Measurements from ENCODE around the gene KHDC1L.

GRCh38 chr6:73203098-73203497 is 22.2 kb downstream of the KHDC1L start:
- TF ChIP-seq CEBPB (IDR thresholded peaks at IDR 0.05), result no peak
- TF ChIP-seq, protein P1, sequence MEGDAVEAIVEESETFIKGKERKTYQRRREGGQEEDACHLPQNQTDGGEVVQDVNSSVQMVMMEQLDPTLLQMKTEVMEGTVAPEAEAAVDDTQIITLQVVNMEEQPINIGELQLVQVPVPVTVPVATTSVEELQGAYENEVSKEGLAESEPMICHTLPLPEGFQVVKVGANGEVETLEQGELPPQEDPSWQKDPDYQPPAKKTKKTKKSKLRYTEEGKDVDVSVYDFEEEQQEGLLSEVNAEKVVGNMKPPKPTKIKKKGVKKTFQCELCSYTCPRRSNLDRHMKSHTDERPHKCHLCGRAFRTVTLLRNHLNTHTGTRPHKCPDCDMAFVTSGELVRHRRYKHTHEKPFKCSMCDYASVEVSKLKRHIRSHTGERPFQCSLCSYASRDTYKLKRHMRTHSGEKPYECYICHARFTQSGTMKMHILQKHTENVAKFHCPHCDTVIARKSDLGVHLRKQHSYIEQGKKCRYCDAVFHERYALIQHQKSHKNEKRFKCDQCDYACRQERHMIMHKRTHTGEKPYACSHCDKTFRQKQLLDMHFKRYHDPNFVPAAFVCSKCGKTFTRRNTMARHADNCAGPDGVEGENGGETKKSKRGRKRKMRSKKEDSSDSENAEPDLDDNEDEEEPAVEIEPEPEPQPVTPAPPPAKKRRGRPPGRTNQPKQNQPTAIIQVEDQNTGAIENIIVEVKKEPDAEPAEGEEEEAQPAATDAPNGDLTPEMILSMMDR (IDR thresholded peaks at IDR 0.05), result no peak
- TF ChIP-seq KDM1A (IDR thresholded peaks at IDR 0.05; ENCODE audit: low read depth), result no peak
- TF ChIP-seq POLR2A (IDR thresholded peaks at IDR 0.05; ENCODE audit: low read length), result no peak
- TF ChIP-seq MYC (IDR thresholded peaks at IDR 0.05; ENCODE audit: borderline replicate concordance, low read length), result no peak
- no peak for TF ChIP-seq POLR2AphosphoS2 (conservative IDR thresholded peaks at IDR 0.05; ENCODE audit: low read length)
- TF ChIP-seq, protein P2, sequence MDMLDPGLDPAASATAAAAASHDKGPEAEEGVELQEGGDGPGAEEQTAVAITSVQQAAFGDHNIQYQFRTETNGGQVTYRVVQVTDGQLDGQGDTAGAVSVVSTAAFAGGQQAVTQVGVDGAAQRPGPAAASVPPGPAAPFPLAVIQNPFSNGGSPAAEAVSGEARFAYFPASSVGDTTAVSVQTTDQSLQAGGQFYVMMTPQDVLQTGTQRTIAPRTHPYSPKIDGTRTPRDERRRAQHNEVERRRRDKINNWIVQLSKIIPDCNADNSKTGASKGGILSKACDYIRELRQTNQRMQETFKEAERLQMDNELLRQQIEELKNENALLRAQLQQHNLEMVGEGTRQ (IDR thresholded peaks at IDR 0.05), result no peak
- TF ChIP-seq SMC3 (IDR thresholded peaks at IDR 0.05), result no peak
- TF ChIP-seq HMGXB4 (CRISPR knock-in tag; IDR thresholded peaks at IDR 0.05; ENCODE audit: borderline replicate concordance), result no peak
- no peak for TF ChIP-seq EP300 (IDR thresholded peaks at IDR 0.05)

Measured in A549 (cell line).